ENCODE measurements around the gene RAPH1. TPM values are rescaled to one million over a fixed set of nuclear protein-coding genes. Genes with fewer than 3 reads are reported as not detected.

The RAPH1 gene
- polyA plus RNA-seq, 1 donor (not counting 4 experiments of a cell fraction or from before 2014, with no cell fraction given), result 2.9 TPM

GRCh38 chr2:203399031-203399430 is 136.1 kb downstream of the RAPH1 start:
- FAIRE-seq, result no peak
- peaks cover 0 to 2% of the 10 kb centered on the region in 2 experiments for H3K36me3 ChIP-seq (ENCODE audit: control insufficient read depth in 2 of 2, extremely low read depth in 1 of 2, insufficient read depth in 2 of 2, low read length in 2 of 2)
- no peak overlapping the region for H3K4me3 ChIP-seq (ENCODE audit: control insufficient read depth in 2 of 3, extremely low read depth in 1 of 3, insufficient read depth in 2 of 3, low read depth in 1 of 3, low read length in 3 of 3)
- TF ChIP-seq CTCF (optimal IDR thresholded peaks at IDR 0.05 in 1 of 3, IDR thresholded peaks at IDR 0.05 in 1 of 3, conservative IDR thresholded peaks at IDR 0.05 in 1 of 3; ENCODE audit: extremely low read depth in 1 of 3, insufficient read depth in 2 of 3, low read length in 3 of 3), result no peak
- TF ChIP-seq EZH2 (IDR thresholded peaks at IDR 0.05; ENCODE audit: low read length), result no peak
- H3K4me1 ChIP-seq (ENCODE audit: control insufficient read depth, extremely low read depth, insufficient read depth, low read length), result peaks cover 9% of the 10 kb centered on the region
- no peak overlapping the region for H3K4me2 ChIP-seq (ENCODE audit: control insufficient read depth, extremely low read depth, insufficient read depth, low read depth, low read length)
- H3K27ac ChIP-seq (ENCODE audit: control insufficient read depth, insufficient read depth, low read length), result no peak overlapping the region
- no peak for DNase-seq (ENCODE audit: low read depth, low spot score)
- no peaks in the 10 kb centered on the region for H4K20me1 ChIP-seq (ENCODE audit: control insufficient read depth, extremely low read depth, insufficient read depth, low read length)
- H3K79me2 ChIP-seq (ENCODE audit: control insufficient read depth, insufficient read depth, low read length), result no peaks in the 10 kb centered on the region
- no peaks in the 10 kb centered on the region for H3K27me3 ChIP-seq (ENCODE audit: control insufficient read depth, extremely low read depth, insufficient read depth, low read length)
- dilution Hi-C loops (cut with MboI; ENCODE audit: extremely low pct_ligation_motif_present, low sequenced_read_pairs), result no loop called here
- no peak overlapping the region for H2AFZ ChIP-seq (ENCODE audit: control insufficient read depth, low read length)
- H3K9ac ChIP-seq (ENCODE audit: control insufficient read depth, extremely low read depth, insufficient read depth, low read length), result no peak overlapping the region
- no peaks in the 10 kb centered on the region for H3K9me1 ChIP-seq (ENCODE audit: control insufficient read depth, extremely low read depth, insufficient read depth, low read length)
- peaks cover 2% of the 10 kb centered on the region for H3K9me3 ChIP-seq (ENCODE audit: control insufficient read depth, low read depth, low read length)

GRCh38 chr2:203396667-203397066 is 138.4 kb downstream of the RAPH1 start:
- DNase-seq (ENCODE audit: low read depth, low spot score) (no peak), FAIRE-seq (no peak)
- H3K4me3 ChIP-seq (ENCODE audit: control insufficient read depth in 2 of 3, extremely low read depth in 1 of 3, insufficient read depth in 2 of 3, low read depth in 1 of 3, low read length in 3 of 3), result no peak overlapping the region
- H3K27me3 ChIP-seq (ENCODE audit: control insufficient read depth, extremely low read depth, insufficient read depth, low read length), result no peaks in the 10 kb centered on the region
- peaks cover 2% of the 10 kb centered on the region for H3K9me3 ChIP-seq (ENCODE audit: control insufficient read depth, low read depth, low read length)
- no peaks in the 10 kb centered on the region for H4K20me1 ChIP-seq (ENCODE audit: control insufficient read depth, extremely low read depth, insufficient read depth, low read length)
- H3K9ac ChIP-seq (ENCODE audit: control insufficient read depth, extremely low read depth, insufficient read depth, low read length), result no peak overlapping the region
- H3K4me1 ChIP-seq (ENCODE audit: control insufficient read depth, extremely low read depth, insufficient read depth, low read length), result peaks cover 5% of the 10 kb centered on the region
- H3K9me1 ChIP-seq (ENCODE audit: control insufficient read depth, extremely low read depth, insufficient read depth, low read length), result no peaks in the 10 kb centered on the region
- H3K27ac ChIP-seq (ENCODE audit: control insufficient read depth, insufficient read depth, low read length), result no peak overlapping the region
- H2AFZ ChIP-seq (ENCODE audit: control insufficient read depth, low read length), result no peak overlapping the region
- no peaks in the 10 kb centered on the region for H3K79me2 ChIP-seq (ENCODE audit: control insufficient read depth, insufficient read depth, low read length)
- dilution Hi-C loops (cut with MboI; ENCODE audit: extremely low pct_ligation_motif_present, low sequenced_read_pairs), result no loop called here
- peaks cover 0 to 2% of the 10 kb centered on the region in 2 experiments for H3K36me3 ChIP-seq (ENCODE audit: control insufficient read depth in 2 of 2, extremely low read depth in 1 of 2, insufficient read depth in 2 of 2, low read length in 2 of 2)
- no peak for TF ChIP-seq EZH2 (IDR thresholded peaks at IDR 0.05; ENCODE audit: low read length)
- peak; percentile 31 to 44 (median 32) for TF ChIP-seq CTCF (optimal IDR thresholded peaks at IDR 0.05 in 1 of 3, IDR thresholded peaks at IDR 0.05 in 1 of 3, conservative IDR thresholded peaks at IDR 0.05 in 1 of 3; ENCODE audit: extremely low read depth in 1 of 3, insufficient read depth in 2 of 3, low read length in 3 of 3)
- no peak overlapping the region for H3K4me2 ChIP-seq (ENCODE audit: control insufficient read depth, extremely low read depth, insufficient read depth, low read depth, low read length)
